Middle frontal gyrus (tissue), 1 donor: Measurements from ENCODE around the gene GPC6.

ENCODE experiments used
- DNase-seq: peaks from one replicate; pipeline ENCODE4 v3.0.0-alpha.2; 2015; ENCODE audit warnings: low spot score; ENCODE audit errors: extremely low spot score

Gene GPC6

DNA sequence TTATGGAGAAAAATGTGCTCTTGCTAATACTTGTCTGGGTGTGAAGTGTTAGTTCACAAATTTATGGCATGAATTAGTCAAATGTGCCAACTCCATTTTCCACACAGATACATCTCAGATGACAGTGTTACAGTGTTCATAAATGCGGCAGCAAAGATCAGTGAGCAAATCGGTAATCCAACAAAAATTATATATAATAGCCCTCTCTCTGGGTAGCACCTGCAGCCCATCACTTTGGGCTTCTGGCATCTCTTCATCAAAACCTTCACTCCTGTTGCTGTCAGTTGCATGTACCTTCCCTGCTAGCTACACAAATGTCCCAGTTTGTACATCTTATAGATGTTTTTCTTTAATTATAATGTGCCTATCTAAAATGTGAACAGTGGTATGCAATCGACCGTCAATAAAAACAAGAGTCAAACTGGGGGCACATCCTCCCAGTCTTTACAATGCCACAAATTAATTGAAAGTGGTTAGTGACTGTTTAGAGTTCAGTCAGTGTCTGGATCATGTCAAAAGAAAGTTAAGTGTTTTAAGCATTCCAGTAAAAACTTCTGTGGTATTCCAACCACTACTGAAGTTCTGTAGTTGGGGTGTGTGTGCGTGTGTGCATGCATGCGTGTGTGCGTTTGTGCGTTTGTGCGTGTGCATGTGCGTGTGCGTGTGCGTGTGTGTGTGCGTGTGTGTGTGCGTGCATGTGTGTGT lies 804.0 kb downstream of the GPC6 start:
- no peak for DNase-seq

DNA sequence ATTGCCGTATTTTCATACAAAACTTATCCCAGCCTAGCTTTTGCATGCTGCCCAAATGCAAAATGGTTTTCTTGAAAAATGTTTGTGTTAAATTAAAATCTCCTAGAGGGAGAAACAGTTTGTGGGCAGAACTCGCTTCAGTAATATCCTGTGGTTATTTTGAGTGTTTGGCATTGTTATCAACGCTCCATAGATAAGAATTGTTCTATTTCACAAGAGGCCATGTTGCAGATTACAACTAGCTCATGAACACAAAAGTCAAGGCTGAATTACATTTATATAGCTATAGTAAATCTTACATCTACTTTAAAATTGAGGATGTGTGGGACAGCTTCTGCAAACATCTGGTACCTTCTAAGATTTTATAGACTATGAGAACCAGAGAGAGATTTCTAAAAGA lies 805.0 kb downstream of the GPC6 start:
- no peak for DNase-seq

GRCh38 chr13:94033098-94033497 lies 806.5 kb downstream of the GPC6 start:
- DNase-seq: no peak

- DNase-seq: no peak
Observed at GRCh38 chr13:94033830-94034642, 807.4 kb downstream of the GPC6 start.

- no peak for DNase-seq
Observed at GRCh38 chr13:94050039-94050438, 823.4 kb downstream of the GPC6 start.

DNA sequence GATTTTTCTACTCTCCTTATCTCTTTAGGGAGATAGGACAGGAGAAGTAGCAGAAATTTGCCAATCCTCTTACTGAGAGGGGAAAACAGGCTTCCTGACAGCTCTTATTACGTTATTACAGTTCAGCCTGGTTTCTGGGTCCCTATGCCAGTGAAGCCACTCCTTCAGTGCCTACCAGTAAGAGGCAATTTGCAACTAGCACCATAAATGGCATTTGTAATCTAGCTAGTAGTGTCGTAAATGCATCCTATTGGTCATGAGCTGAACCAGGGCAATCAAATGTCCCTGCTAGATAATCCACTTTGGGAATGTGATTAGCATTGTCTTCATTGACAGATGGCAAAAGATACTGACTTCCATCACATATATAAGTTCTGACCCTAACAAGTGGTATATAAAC lies 824.1 kb downstream of the GPC6 start:
- DNase-seq: no peak

DNA sequence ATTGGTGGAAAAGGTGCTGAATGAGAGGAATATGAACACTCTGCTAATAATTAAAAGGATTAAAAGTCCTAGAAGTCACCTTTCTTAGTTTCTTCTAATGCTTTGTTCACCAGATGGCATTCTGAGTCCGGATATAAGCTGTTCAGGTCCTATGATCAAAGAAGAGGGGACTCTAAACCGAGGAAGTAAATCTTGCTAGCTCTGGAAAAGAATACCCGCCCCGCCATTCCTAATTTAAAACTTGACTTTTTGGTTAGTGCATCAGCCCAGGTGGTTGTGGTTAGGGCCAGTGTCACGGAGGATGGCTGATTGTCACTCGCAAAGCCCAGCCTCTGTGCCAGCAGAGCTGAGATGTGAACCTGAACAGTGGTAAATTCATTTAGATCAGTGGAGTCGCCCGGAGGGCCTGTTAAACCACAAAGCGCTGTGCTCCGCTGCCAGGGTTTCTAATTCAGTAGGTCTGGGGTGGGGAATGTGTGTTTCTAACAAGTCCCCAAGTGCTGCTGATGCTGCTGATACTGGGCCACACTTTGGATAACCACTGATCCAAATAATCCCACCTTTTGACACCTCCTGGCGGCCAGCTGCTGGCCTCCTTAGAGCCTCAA lies 827.5 kb downstream of the GPC6 start:
- DNase-seq: no peak

GRCh38 chr13:94056362-94056990 lies 829.9 kb downstream of the GPC6 start:
- DNase-seq: no peak

DNA sequence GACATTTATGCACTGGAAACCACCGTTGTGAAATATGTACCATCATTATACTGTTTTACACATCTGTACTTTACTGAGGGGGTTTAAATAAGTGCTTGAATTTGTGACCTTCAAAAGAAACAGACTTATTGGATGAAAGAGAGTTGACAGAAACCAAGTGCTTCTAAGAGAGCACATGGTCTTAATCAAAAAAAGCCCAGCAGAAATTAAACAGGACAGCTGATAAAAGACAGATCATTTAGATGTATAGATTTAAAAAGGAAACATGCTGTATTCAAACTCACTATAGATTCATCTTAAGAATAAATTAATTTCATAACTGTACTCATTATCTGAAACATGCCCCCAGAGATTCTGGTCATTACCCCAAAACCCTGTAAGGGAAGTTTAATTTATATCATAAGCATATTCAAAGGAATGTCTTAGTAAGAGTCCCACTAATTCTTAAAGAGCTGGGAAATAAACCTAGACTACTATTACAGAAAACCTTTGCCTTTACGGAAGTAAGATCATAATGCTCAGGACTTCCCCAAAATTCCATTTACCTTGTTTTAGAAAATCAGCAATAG lies 831.1 kb downstream of the GPC6 start:
- DNase-seq: no peak

GRCh38 chr13:94058821-94059360 lies 832.3 kb downstream of the GPC6 start:
- DNase-seq: no peak

GRCh38 chr13:94061301-94061700 lies 834.7 kb downstream of the GPC6 start:
- no peak for DNase-seq

- no peak for DNase-seq
Observed at GRCh38 chr13:94063096-94063495, 836.5 kb downstream of the GPC6 start.

GRCh38 chr13:94063848-94064247 lies 837.2 kb downstream of the GPC6 start:
- DNase-seq: no peak

DNA sequence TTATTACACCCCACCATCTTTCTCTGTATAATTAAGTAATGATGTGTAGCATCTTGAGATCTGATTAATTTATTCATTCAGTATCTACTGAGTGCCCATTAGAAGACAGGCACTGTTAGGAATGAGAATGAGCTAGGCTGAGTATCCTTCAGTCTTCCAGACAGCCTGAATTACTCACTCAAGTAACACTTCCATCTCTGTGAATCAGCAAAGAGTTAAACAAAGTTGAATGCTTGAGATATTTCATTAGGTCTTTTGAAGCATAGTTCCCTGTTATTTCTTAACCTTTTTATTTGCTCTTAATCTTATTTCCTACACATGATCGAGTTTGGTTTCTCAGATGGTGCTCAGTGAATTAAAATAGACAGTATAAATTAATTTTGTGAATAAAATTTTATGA lies 839.1 kb downstream of the GPC6 start:
- DNase-seq: no peak

- no peak for DNase-seq
Observed at GRCh38 chr13:94073007-94073744, 846.6 kb downstream of the GPC6 start.

DNA sequence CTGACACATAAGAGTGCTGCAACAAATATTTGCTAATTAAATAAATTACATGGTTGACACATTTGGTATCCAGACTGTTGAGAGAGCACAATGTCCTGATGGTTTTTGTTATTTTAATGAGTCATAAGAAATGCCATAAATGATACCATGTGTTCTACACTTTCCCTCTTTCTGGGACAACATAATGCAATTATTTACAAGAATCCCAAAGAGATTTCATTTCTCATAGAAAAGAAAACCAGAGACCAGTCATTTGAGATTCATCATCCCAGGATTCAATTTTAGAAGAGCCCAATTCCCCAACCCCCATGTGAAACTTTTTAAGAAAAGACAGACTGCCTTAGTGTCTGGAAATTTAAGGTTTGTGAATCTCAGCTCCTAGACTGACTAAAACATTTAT lies 853.3 kb downstream of the GPC6 start:
- no peak for DNase-seq

DNA sequence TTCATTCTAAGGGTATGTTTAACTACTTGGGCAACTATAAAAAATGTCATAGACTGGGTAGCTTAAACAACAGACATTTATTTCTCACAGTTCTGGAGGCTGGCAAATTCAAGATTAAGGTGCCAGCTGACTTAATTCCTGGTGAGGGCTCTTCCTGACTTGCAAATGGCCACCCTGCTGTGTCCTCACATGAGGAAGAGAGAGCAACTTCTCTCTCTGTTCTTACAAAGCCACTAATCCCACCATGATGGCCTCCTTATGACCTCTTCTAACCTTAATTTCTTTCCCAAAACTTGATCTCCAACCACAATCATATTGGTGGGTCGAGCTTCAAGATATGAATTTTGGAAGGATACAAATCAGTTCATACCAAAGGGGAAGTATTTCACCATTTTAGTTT lies 853.9 kb downstream of the GPC6 start:
- DNase-seq: no peak

DNA sequence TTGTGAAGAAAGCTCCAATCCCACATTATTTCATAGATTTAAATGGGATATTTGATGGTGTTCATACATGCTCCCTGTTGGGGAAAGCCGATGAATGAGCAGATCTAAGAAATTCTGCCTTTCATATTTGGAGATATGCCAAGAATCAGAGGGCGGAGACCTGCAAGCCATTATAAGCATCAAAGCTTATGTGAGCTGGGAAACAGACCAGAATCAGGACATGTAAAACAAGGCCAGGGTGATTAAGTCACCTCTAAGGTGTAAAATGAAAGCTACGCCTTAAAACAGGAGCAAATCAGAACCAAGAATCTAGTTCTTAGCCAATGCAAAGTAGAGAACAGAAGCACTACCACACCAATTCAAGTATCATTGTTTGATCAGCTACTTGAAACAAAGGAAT lies 860.5 kb downstream of the GPC6 start:
- DNase-seq: no peak

DNA sequence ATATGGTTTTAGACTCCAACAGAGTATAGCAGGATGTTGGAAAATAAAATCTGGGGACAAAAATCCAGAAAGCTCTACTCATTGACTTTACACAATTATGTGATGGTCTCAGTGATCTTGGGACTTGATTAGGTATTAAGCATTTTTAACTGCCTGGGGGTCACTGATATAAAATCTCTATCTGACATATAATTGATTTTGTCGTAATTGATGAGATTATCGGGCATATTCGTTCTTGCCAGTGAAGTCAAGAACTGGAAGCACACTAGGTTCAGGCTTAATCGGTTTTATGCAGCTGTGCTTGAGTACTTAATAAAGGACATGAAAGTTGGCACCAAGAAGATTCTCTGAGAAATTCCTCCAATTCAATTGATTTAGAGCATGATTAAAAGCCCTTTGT lies 862.1 kb downstream of the GPC6 start:
- DNase-seq: no peak

- no peak for DNase-seq
Observed at GRCh38 chr13:94090773-94091480, 864.3 kb downstream of the GPC6 start.
